Activated CD8-positive, alpha-beta memory T cell treated with anti-CD3 and anti-CD28 coated beads, Interleukin-2, amount 50 U/mL, for 1 hour (primary cell): ENCODE results near the gene POC1B.
A peak's percentile ranks its signal among the peaks of the same experiment; 100 is the strongest.

ENCODE experiments used
- DNase-seq: peaks from one replicate; pipeline ENCODE4 v3.0.0-alpha.2; 2020; ENCODE audit errors: extremely low read depth

The POC1B gene

GRCh38 chr12:89525824-89526770 is at the start of gene POC1B:
TSS of gene POC1B (minus strand) at chr12:89526047. CDS start at chr12:89525895, 152 bp downstream.
- DNase-seq = peak; percentile 14

- DNase-seq = no peak
Observed at GRCh38 chr12:89575374-89575773, 49.5 kb upstream of the POC1B start.

GRCh38 chr12:89574736-89575208 is 48.9 kb upstream of the POC1B start:
- no peak for DNase-seq

- DNase-seq = no peak
Observed at GRCh38 chr12:89573051-89573810, 47.4 kb upstream of the POC1B start.

- DNase-seq = no peak
Observed at GRCh38 chr12:89571491-89572195, 45.8 kb upstream of the POC1B start.

GRCh38 chr12:89568484-89568883 is 42.6 kb upstream of the POC1B start:
- DNase-seq = no peak

- DNase-seq = no peak
Observed at GRCh38 chr12:89567691-89568239, 41.9 kb upstream of the POC1B start.

GRCh38 chr12:89566615-89567014 is 40.8 kb upstream of the POC1B start:
- DNase-seq = no peak

GRCh38 chr12:89565002-89565401 is 39.2 kb upstream of the POC1B start:
- no peak for DNase-seq

- DNase-seq = no peak
Observed at GRCh38 chr12:89559753-89560152, 33.9 kb upstream of the POC1B start.

GRCh38 chr12:89556976-89557375 is 31.1 kb upstream of the POC1B start:
- DNase-seq = no peak

- no peak for DNase-seq
Observed at GRCh38 chr12:89552376-89552775, 26.5 kb upstream of the POC1B start.

GRCh38 chr12:89551747-89552146 is 25.9 kb upstream of the POC1B start:
- no peak for DNase-seq

GRCh38 chr12:89547101-89547500 is 21.3 kb upstream of the POC1B start:
- DNase-seq = no peak

GRCh38 chr12:89546151-89546550 is 20.3 kb upstream of the POC1B start:
- no peak for DNase-seq

- no peak for DNase-seq
Observed at GRCh38 chr12:89544681-89545184, 18.9 kb upstream of the POC1B start.

GRCh38 chr12:89544022-89544421 is 18.2 kb upstream of the POC1B start:
- no peak for DNase-seq

- peak; percentile 36 for DNase-seq
Observed at GRCh38 chr12:89542912-89543592, 17.2 kb upstream of the POC1B start.

GRCh38 chr12:89542236-89542635 is 16.4 kb upstream of the POC1B start:
- DNase-seq = no peak

GRCh38 chr12:89540586-89540985 is 14.7 kb upstream of the POC1B start:
- DNase-seq = no peak
